Adrenal gland (tissue), 12 donors: ENCODE results near the gene CACNA1E. TPM values are rescaled to one million over a fixed set of nuclear protein-coding genes. Genes with fewer than 3 reads are reported as not detected.

Experiments used
- DNase-seq, 7 donors: peaks; one replicate each; pipeline ENCODE4 v3.0.0-alpha.2; 2019 to 2020
- H3K27ac ChIP-seq, 5 donors: fragments of 200-600 bp; sonication (generic) in 4 of 5; 1 replicate in 3 of 5; 2 replicates in 2 of 5; pipeline versions ENCODE4 v1.5.1 to v1.8.0; 2016 to 2020; ENCODE audit warnings: mild to moderate bottlenecking in 1 of 5
- H3K27me3 ChIP-seq: fragments of 200-600 bp; 2 replicates; pipeline ENCODE4 v1.8.0; 2021
- H3K36me3 ChIP-seq, 2 donors: fragments of 200-600 bp; replicated peaks in 1 of 2; 1 replicate in 1 of 2; 2 replicates in 1 of 2; pipeline versions ENCODE4 v1.5.1 to v1.8.0; 2018 to 2022
- H3K4me1 ChIP-seq, 2 donors: fragments of 200-600 bp; replicated peaks in 1 of 2; 1 replicate in 1 of 2; 2 replicates in 1 of 2; pipeline versions ENCODE4 v1.5.1 to v1.8.0; 2018 to 2021
- H3K4me3 ChIP-seq, 4 donors: fragments of 200-600 bp; sonication (generic) in 3 of 4; one replicate each; pipeline ENCODE4 v1.5.1; 2016 to 2018
- H3K9me3 ChIP-seq, 3 donors: fragments of 200-600 bp; sonication (generic) in 1 of 3; replicated peaks in 1 of 3; 1 replicate in 2 of 3; 2 replicates in 1 of 3; pipeline versions ENCODE4 v1.5.1 to v1.8.0; 2016 to 2021
- CTCF ChIP-seq, 6 experiments: fragments of 450-650 bp in 4 of 6; fragments of 200-600 bp in 2 of 6; sonication (generic) in 1 of 6; IDR thresholded peaks; 1 replicate in 5 of 6; 2 replicates in 1 of 6; pipeline versions ENCODE4 v1.5.1 to v1.8.0; 2016 to 2021; ENCODE audit warnings: antibody characterized with exemption in 6 of 6, mild to moderate bottlenecking in 2 of 6, moderate library complexity in 1 of 6
- POLR2A ChIP-seq, 2 donors: fragments of 450-650 bp; IDR thresholded peaks; one replicate each; pipeline ENCODE4 v1.6.1; 2017; ENCODE audit warnings: antibody characterized with exemption in 2 of 2, mild to moderate bottlenecking in 2 of 2, moderate library complexity in 1 of 2
- WGBS, 4 donors: extraction: QIAGEN DNeasy Blood & Tissue Kit in 2 of 4; methylation state at CpG; one replicate each; pipeline versions ENCODE4 v1.1.5 to v1.1.7; 2013 to 2017; 5-methylcytosine and 5-hydroxymethylcytosine counted together
- intact Hi-C, 2 donors: fragments of 100-400 bp; cut with DNase I; formaldehyde crosslinking; loops; one replicate each; pipeline versions ENCODE4 v1.14.1 to v1.15.0; 2022 to 2023
- polyA plus RNA-seq, 3 donors: library from polyadenylated mRNA; stranded (reverse); fragments of 200-250 nt in 2 of 3; fragments of 350-450 nt in 1 of 3; fragmentation: Illumina TruSeq in 1 of 3; extraction: RNeasy Lipid Tissue Mini Kit (QIAGEN cat#74804) in 1 of 3; gene quantifications; one replicate each; pipeline ENCODE4 v1.2.3, GENCODE V29; 2013 to 2014
- total RNA-seq, 9 donors: library from RNA; depleted of rRNA in 4 of 9; stranded (reverse); fragments of >200 nt in 4 of 9; fragments of 120-200 nt in 1 of 9; fragmentation: NEBNext Ultra II Directional in 1 of 9; extraction: Animal tissue kit (Norgen Biotek cat#: 25700) in 1 of 9; gene quantifications; one replicate each; pipeline versions ENCODE4 v1.1.0 to v1.2.4, GENCODE V29; 2013 to 2023
- donor health status: healthy with polysubstance abuse.
- donor health status: Bipolar disorder and iron deficiency.
- donor health status: DM: yes; HTN: yes; CAD: no.
- donor health status: DM: no; HTN: no; CAD: no.
- donor health status: DM: no; HTN: no; CAD: no.
- donor health status: DM: yes; HTN: yes; CAD: no.

The CACNA1E gene
- total and polyA plus RNA-seq, 12 donors = 0.08 to 3.2 (median 1.3) TPM; not detected in 3

GRCh38 chr1:181812208-181812607 lies 328.9 kb downstream of the CACNA1E start:
- Histone ChIP-seq H3K4me3 (no peak overlapping the region), H3K36me3 (no peaks in the 10 kb centered on the region), H3K27ac (no peak overlapping the region), H3K4me1 (no peaks in the 10 kb centered on the region), H3K27me3 (no peaks in the 10 kb centered on the region), H3K9me3 (no peaks in the 10 kb centered on the region)
- intact Hi-C loops = no loop called here
- TF ChIP-seq CTCF (IDR thresholded peaks at IDR 0.05) (no peak), POLR2A (IDR thresholded peaks at IDR 0.05) (no peak)
- no peak for DNase-seq
- 60 to 80% (median 67%) methylated on average over 7 of the region's 7 CpGs for WGBS, 4 donors

- no peaks in the 10 kb centered on the region for H3K4me1 ChIP-seq
- H3K27me3 ChIP-seq = no peaks in the 10 kb centered on the region
- WGBS, 4 donors = 61 to 79% (median 67%) methylated on average over 4 of the region's 4 CpGs
- TF ChIP-seq POLR2A (IDR thresholded peaks at IDR 0.05) = no peak
- TF ChIP-seq CTCF (IDR thresholded peaks at IDR 0.05) = no peak
- no peak overlapping the region for H3K4me3 ChIP-seq
- no peak for DNase-seq
- no peak overlapping the region for H3K27ac ChIP-seq
- H3K36me3 ChIP-seq = no peaks in the 10 kb centered on the region
- no peaks in the 10 kb centered on the region for H3K9me3 ChIP-seq
- intact Hi-C loops = no loop called here
These were observed 329.9 kb downstream of the CACNA1E start for GRCh38 chr1:181813266-181813665.

GRCh38 chr1:181816608-181817007 lies 333.3 kb downstream of the CACNA1E start:
- no peak overlapping the region for H3K4me3 ChIP-seq
- 68 to 77% (median 74%) methylated on average over 4 of the region's 4 CpGs for WGBS, 4 donors
- no peaks in the 10 kb centered on the region for H3K4me1 ChIP-seq
- TF ChIP-seq CTCF (IDR thresholded peaks at IDR 0.05) (no peak), POLR2A (IDR thresholded peaks at IDR 0.05) (no peak)
- H3K36me3 ChIP-seq = no peaks in the 10 kb centered on the region
- DNase-seq = no peak
- H3K27me3 ChIP-seq = no peaks in the 10 kb centered on the region
- intact Hi-C loops = no loop called here
- no peak overlapping the region for H3K27ac ChIP-seq
- H3K9me3 ChIP-seq = no peaks in the 10 kb centered on the region

GRCh38 chr1:181817091-181817490 lies 333.8 kb downstream of the CACNA1E start:
- intact Hi-C loops = no loop called here
- no peak overlapping the region for H3K4me3 ChIP-seq
- no peaks in the 10 kb centered on the region for H3K27me3 ChIP-seq
- H3K36me3 ChIP-seq = no peaks in the 10 kb centered on the region
- H3K4me1 ChIP-seq = no peaks in the 10 kb centered on the region
- DNase-seq = no peak
- H3K27ac ChIP-seq = no peak overlapping the region
- no peaks in the 10 kb centered on the region for H3K9me3 ChIP-seq
- no peak for TF ChIP-seq CTCF (IDR thresholded peaks at IDR 0.05)
- no peak for TF ChIP-seq POLR2A (IDR thresholded peaks at IDR 0.05)
